CD14-positive monocyte (primary cell): ENCODE results near the gene CNGB1. TPM values are rescaled to one million over a fixed set of nuclear protein-coding genes. Genes with fewer than 3 reads are reported as not detected.

ENCODE experiments used
- DNase-seq, 3 donors: peaks; one replicate each; pipeline ENCODE4 v3.0.0-alpha.2; 2011 to 2022
- H2AFZ ChIP-seq: 2 replicates; pipeline ENCODE4 v1.6.0; 2012; ENCODE audit warnings: mild to moderate bottlenecking, low read depth, low read length, inconsistent platforms; ENCODE audit not compliant: insufficient read depth, poor library complexity, severe bottlenecking
- H3K27ac ChIP-seq, 2 donors: 1 replicate in 1 of 2; 2 replicates in 1 of 2; pipeline ENCODE4 v1.5.1; 2012 to 2013; ENCODE audit warnings: low read length in 2 of 2, control low read depth in 1 of 2, inconsistent platforms in 1 of 2, low read depth in 1 of 2, mild to moderate bottlenecking in 1 of 2
- H3K27me3 ChIP-seq, 2 donors: one replicate each; pipeline versions ENCODE4 v1.6.0 to v1.6.1; 2011 to 2013; ENCODE audit warnings: low read length in 2 of 2; ENCODE audit not compliant: control insufficient read depth in 2 of 2, insufficient read depth in 2 of 2
- H3K36me3 ChIP-seq, 2 donors: replicated peaks in 1 of 2; 1 replicate in 1 of 2; 2 replicates in 1 of 2; pipeline versions ENCODE4 v1.5.1 to v1.6.1; 2012 to 2013; ENCODE audit warnings: low read length in 2 of 2, control low read depth in 1 of 2, inconsistent platforms in 1 of 2, mild to moderate bottlenecking in 1 of 2; ENCODE audit not compliant: insufficient read depth in 2 of 2, control insufficient read depth in 1 of 2
- H3K4me1 ChIP-seq, 2 donors: 1 replicate in 1 of 2; 2 replicates in 1 of 2; pipeline versions ENCODE4 v1.5.1 to v1.6.1; 2012 to 2013; ENCODE audit warnings: low read length in 2 of 2, control low read depth in 1 of 2, inconsistent platforms in 1 of 2, mild to moderate bottlenecking in 1 of 2, moderate library complexity in 1 of 2; ENCODE audit not compliant: insufficient read depth in 2 of 2, control insufficient read depth in 1 of 2
- H3K4me2 ChIP-seq: replicated peaks from 2 replicates; pipeline ENCODE3; 2012; ENCODE audit warnings: low read length, moderate library complexity, mild to moderate bottlenecking; ENCODE audit not compliant: poor library complexity, severe bottlenecking; ENCODE audit errors: extremely low read depth
- H3K4me3 ChIP-seq, 3 experiments: fragments of 200-600 bp in 1 of 3; sonication (generic) in 1 of 3; replicated peaks in 1 of 3; 1 replicate in 2 of 3; 2 replicates in 1 of 3; pipeline ENCODE4 v1.5.1; 2011 to 2013; ENCODE audit warnings: low read length in 3 of 3, mild to moderate bottlenecking in 3 of 3, control low read depth in 2 of 3, low read depth in 2 of 3, inconsistent platforms in 1 of 3, moderate library complexity in 1 of 3
- H3K79me2 ChIP-seq: 2 replicates; pipeline ENCODE4 v1.6.0; 2012; ENCODE audit warnings: mild to moderate bottlenecking, control low read depth, inconsistent platforms, low read length, moderate library complexity; ENCODE audit not compliant: insufficient read depth
- H3K9ac ChIP-seq: 2 replicates; pipeline ENCODE4 v1.6.0; 2017; ENCODE audit warnings: low read length, mild to moderate bottlenecking; ENCODE audit not compliant: insufficient read depth, poor library complexity, severe bottlenecking
- H3K9me3 ChIP-seq, 2 donors: replicated peaks in 1 of 2; 1 replicate in 1 of 2; 2 replicates in 1 of 2; pipeline versions ENCODE4 v1.5.1 to v1.6.1; 2012 to 2013; ENCODE audit warnings: low read length in 2 of 2, control low read depth in 1 of 2; ENCODE audit not compliant: control insufficient read depth in 1 of 2, insufficient read depth in 1 of 2
- H4K20me1 ChIP-seq: 2 replicates; pipeline ENCODE4 v1.6.0; 2012; ENCODE audit warnings: mild to moderate bottlenecking, low read length, control low read depth, moderate library complexity; ENCODE audit not compliant: insufficient read depth
- H3K27ac Mint-ChIP-seq, 7 donors: one replicate each; pipeline ENCODE4 v1.8.0; 2020; ENCODE audit warnings: mild to moderate bottlenecking in 7 of 7, mixed read lengths in 7 of 7, moderate library complexity in 6 of 7, inconsistent platforms in 2 of 7
- H3K27me3 Mint-ChIP-seq, 3 donors: one replicate each; pipeline ENCODE4 v1.8.0; 2021 to 2022; ENCODE audit warnings: low read depth in 3 of 3, mild to moderate bottlenecking in 3 of 3, mixed read lengths in 3 of 3, moderate library complexity in 3 of 3, inconsistent platforms in 1 of 3
- H3K36me3 Mint-ChIP-seq, 2 donors: one replicate each; pipeline ENCODE4 v1.8.0; 2020; ENCODE audit warnings: mixed read lengths in 2 of 2, inconsistent platforms in 1 of 2, mild to moderate bottlenecking in 1 of 2
- H3K4me1 Mint-ChIP-seq: one replicate; pipeline ENCODE4 v1.8.0; 2020; ENCODE audit warnings: mild to moderate bottlenecking, mixed read lengths
- H3K4me3 Mint-ChIP-seq, 2 donors: one replicate each; pipeline ENCODE4 v1.8.0; 2020; ENCODE audit warnings: mild to moderate bottlenecking in 2 of 2, mixed read lengths in 2 of 2, moderate library complexity in 1 of 2
- H3K9me3 Mint-ChIP-seq, 7 donors: one replicate each; pipeline ENCODE4 v1.8.0; 2020 to 2022; ENCODE audit warnings: mixed read lengths in 7 of 7, mild to moderate bottlenecking in 6 of 7, moderate library complexity in 6 of 7, inconsistent platforms in 2 of 7
- WGBS: methylation state at CpG from one replicate; pipeline ENCODE4 v1.1.5; 2013; ENCODE audit warnings: missing lambda C conversion rate; ENCODE audit not compliant: insufficient coverage; 5-methylcytosine and 5-hydroxymethylcytosine counted together
- intact Hi-C, 2 donors: fragments of 100-400 bp; cut with micrococcal nuclease; formaldehyde crosslinking; loops; one replicate each; pipeline versions ENCODE4 v1.15.0 to v1.15.1; 2023
- polyA plus RNA-seq, 3 donors: library from polyadenylated mRNA; depleted of rRNA in 1 of 3; unstranded in 2 of 3; stranded (reverse) in 1 of 3; fragments of 300-500 nt in 2 of 3; fragments of >200 nt in 1 of 3; fragmentation: Illumina TruSeq in 2 of 3; gene quantifications; 1 replicate in 2 of 3; 2 replicates in 1 of 3; pipeline ENCODE4 v1.2.3, GENCODE V29; 2012 to 2021
- TF ChIP-seq, protein P1 (sequence below): fragments of 200-600 bp; IDR thresholded peaks from one replicate; pipeline ENCODE4 v1.8.0; 2022; ENCODE audit warnings: antibody characterized with exemption, mild to moderate bottlenecking

The CNGB1 gene
- polyA plus RNA-seq, 3 donors, result not detected

DNA sequence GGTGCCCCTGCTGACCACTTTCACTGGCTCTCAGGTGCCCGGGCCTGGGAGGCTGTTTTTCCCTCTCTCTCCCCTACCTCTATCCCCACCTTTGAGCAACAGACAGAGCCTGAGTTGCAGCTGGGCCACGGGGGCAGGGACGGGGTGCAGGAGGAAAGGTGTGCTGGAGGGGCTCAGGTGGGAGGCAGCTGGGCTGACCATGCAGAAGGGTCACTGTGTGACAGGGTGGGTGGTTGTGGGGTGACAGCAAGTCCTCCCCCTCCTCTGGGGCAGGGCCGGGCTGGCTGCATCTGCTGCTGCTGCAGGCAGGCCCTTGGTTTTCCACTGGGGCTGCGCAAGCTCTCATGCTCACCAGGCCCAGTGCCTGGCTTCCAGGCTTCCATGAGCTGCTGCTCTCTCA, 23.0 kb upstream of the CNGB1 start:
- H3K9me3 ChIP-seq, result no peaks in the 10 kb centered on the region
- no peak overlapping the region for H3K4me3 ChIP-seq
- H3K27me3 ChIP-seq, result no peaks in the 10 kb centered on the region
- H3K79me2 ChIP-seq, result peaks cover 46% of the 10 kb centered on the region
- no peak for DNase-seq
- Mint-ChIP-seq H3K27ac (peak overlapping the region in 2 of 7 donors; percentile 15 to 63), H3K36me3 (peaks cover 30 to 43% of the 10 kb centered on the region in 2 donors), H3K9me3 (peaks cover 0 to 2% (median 0%) of the 10 kb centered on the region in 7 donors), H3K4me1 (peaks cover 49% of the 10 kb centered on the region), H3K4me3 (no peak overlapping the region), H3K27me3 (no peaks in the 10 kb centered on the region)
- peak overlapping the region; percentile 15 for H3K9ac ChIP-seq
- peaks cover 27 to 36% of the 10 kb centered on the region in 2 donors for H3K36me3 ChIP-seq
- WGBS, result 100% methylated on average over 2 of the region's 5 CpGs
- no peak overlapping the region for H2AFZ ChIP-seq
- H4K20me1 ChIP-seq, result peaks cover 66% of the 10 kb centered on the region
- intact Hi-C loops, result no loop called here
- TF ChIP-seq, protein P1, sequence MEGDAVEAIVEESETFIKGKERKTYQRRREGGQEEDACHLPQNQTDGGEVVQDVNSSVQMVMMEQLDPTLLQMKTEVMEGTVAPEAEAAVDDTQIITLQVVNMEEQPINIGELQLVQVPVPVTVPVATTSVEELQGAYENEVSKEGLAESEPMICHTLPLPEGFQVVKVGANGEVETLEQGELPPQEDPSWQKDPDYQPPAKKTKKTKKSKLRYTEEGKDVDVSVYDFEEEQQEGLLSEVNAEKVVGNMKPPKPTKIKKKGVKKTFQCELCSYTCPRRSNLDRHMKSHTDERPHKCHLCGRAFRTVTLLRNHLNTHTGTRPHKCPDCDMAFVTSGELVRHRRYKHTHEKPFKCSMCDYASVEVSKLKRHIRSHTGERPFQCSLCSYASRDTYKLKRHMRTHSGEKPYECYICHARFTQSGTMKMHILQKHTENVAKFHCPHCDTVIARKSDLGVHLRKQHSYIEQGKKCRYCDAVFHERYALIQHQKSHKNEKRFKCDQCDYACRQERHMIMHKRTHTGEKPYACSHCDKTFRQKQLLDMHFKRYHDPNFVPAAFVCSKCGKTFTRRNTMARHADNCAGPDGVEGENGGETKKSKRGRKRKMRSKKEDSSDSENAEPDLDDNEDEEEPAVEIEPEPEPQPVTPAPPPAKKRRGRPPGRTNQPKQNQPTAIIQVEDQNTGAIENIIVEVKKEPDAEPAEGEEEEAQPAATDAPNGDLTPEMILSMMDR, result no peak
- peak overlapping the region in 1 of 2 donors; percentile 55 for H3K27ac ChIP-seq
- H3K4me2 ChIP-seq, result no peak overlapping the region
- peaks cover 39 to 47% of the 10 kb centered on the region in 2 donors for H3K4me1 ChIP-seq

DNA sequence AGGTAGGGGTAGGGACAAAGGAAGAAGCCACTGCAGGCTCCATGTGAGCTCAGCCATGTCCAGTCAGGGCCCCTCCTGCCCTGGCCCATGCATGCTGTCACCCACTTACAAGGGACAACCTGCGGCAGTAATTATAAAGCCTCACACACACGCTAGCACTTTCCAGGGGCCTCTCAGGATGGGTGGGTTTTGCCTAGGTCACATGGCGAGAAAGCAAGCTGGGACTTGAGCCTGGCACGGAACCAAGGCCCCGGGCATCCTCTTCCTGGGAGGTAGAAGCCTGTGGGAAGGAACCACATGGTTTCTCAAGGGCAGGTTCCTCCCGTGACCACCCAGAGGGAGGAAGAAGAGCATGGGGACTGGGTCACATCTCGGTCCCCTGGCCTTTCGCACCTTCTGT, 22.5 kb upstream of the CNGB1 start:
- Histone ChIP-seq H4K20me1 (peaks cover 61% of the 10 kb centered on the region), H3K27me3 (no peaks in the 10 kb centered on the region), H3K27ac (peak overlapping the region in 1 of 2 donors; percentile 55), H3K4me1 (peaks cover 35 to 43% of the 10 kb centered on the region in 2 donors), H2AFZ (no peak overlapping the region), H3K9ac (no peak overlapping the region), H3K4me2 (no peak overlapping the region), H3K4me3 (no peak overlapping the region), H3K36me3 (peaks cover 27 to 36% of the 10 kb centered on the region in 2 donors), H3K9me3 (no peaks in the 10 kb centered on the region), H3K79me2 (peaks cover 41% of the 10 kb centered on the region)
- H3K27me3 Mint-ChIP-seq, result no peaks in the 10 kb centered on the region
- peaks cover 45% of the 10 kb centered on the region for H3K4me1 Mint-ChIP-seq
- TF ChIP-seq, protein P1, result no peak
- H3K27ac Mint-ChIP-seq, result peak overlapping the region in 2 of 7 donors; percentile 8 to 15
- peaks cover 0 to 2% (median 0%) of the 10 kb centered on the region in 7 donors for H3K9me3 Mint-ChIP-seq
- no peak overlapping the region for H3K4me3 Mint-ChIP-seq
- peaks cover 30 to 43% of the 10 kb centered on the region in 2 donors for H3K36me3 Mint-ChIP-seq
- intact Hi-C loops, result no loop called here
- WGBS, result 41% methylated on average over 4 of the region's 8 CpGs
- no peak for DNase-seq
